WTC11 (cell line): ENCODE data around the gene CCDC87. TPM values are rescaled to one million over a fixed set of nuclear protein-coding genes. Genes with fewer than 3 reads are reported as not detected.

Source experiments
- ATAC-seq: fragments of 200-7000 bp; cut with Tn5 transposase; 2 replicates; pipeline ENCODE4 v1.10.0; 2021; ENCODE audit warnings: mild to moderate bottlenecking, moderate library complexity
- CTCF ChIA-PET: fragments of 300-600 bp; sonication (Branson Sonifier 250); formaldehyde crosslinking; loops from one replicate; lab custom pipeline; 2021; ENCODE audit warnings: antibody characterized with exemption; lab: Charles Lee
- POLR2A ChIA-PET: fragments of 350-600 bp; sonication (Branson Sonifier 250); formaldehyde crosslinking; loops from one replicate; lab custom pipeline; 2021; ENCODE audit warnings: antibody characterized with exemption; lab: Charles Lee
- DNase-seq: peaks from one replicate; pipeline ENCODE4 v3.0.0; 2021; ENCODE audit warnings: low spot score
- H3K27ac Mint-ChIP-seq: 2 replicates; pipeline ENCODE4 v1.8.0; 2021; ENCODE audit warnings: mixed read lengths
- H3K27me3 Mint-ChIP-seq: 2 replicates; pipeline ENCODE4 v1.8.0; 2021; ENCODE audit warnings: low read depth, mild to moderate bottlenecking, moderate library complexity, mixed read lengths
- H3K36me3 Mint-ChIP-seq: 2 replicates; pipeline ENCODE4 v1.8.0; 2021; ENCODE audit warnings: mixed read lengths
- H3K4me1 Mint-ChIP-seq: 2 replicates; pipeline ENCODE4 v1.8.0; 2022; ENCODE audit warnings: mixed read lengths
- H3K4me3 Mint-ChIP-seq: 2 replicates; pipeline ENCODE4 v1.8.0; 2021; ENCODE audit warnings: mild to moderate bottlenecking, moderate library complexity, mixed read lengths
- H3K9me3 Mint-ChIP-seq: 2 replicates; pipeline ENCODE4 v1.8.0; 2021; ENCODE audit warnings: mixed read lengths
- ARID4B ChIP-seq: sonication (generic); formaldehyde crosslinking; IDR thresholded peaks from 2 replicates; pipeline ENCODE4 v1.8.0; 2023; ENCODE audit warnings: missing genetic modification reagents, mild to moderate bottlenecking, borderline replicate concordance
- ATF2 ChIP-seq: sonication (generic); formaldehyde crosslinking; IDR thresholded peaks from 2 replicates; pipeline ENCODE4 v1.8.1; 2022; ENCODE audit warnings: low read depth, missing genetic modification reagents, borderline replicate concordance
- E2F1 ChIP-seq: sonication (generic); formaldehyde crosslinking; IDR thresholded peaks from 2 replicates; pipeline ENCODE4 v1.8.0; 2022; ENCODE audit warnings: mild to moderate bottlenecking, missing genetic modification reagents
- EMX1 ChIP-seq: fragments of 250-450 bp; sonication (Bioruptor Pico); IDR thresholded peaks from 2 replicates; pipeline ENCODE4 v1.8.0; 2021; ENCODE audit warnings: mild to moderate bottlenecking
- ESRRA ChIP-seq: sonication (generic); formaldehyde crosslinking; IDR thresholded peaks from 2 replicates; pipeline ENCODE4 v1.8.1; 2022; ENCODE audit warnings: mild to moderate bottlenecking, missing genetic modification reagents, borderline replicate concordance
- FOXK1 ChIP-seq: sonication (generic); formaldehyde crosslinking; IDR thresholded peaks from 2 replicates; pipeline ENCODE4 v1.8.0; 2022; ENCODE audit warnings: mild to moderate bottlenecking, moderate library complexity, missing genetic modification reagents
- FOXP4 ChIP-seq: sonication (generic); formaldehyde crosslinking; IDR thresholded peaks from 2 replicates; pipeline ENCODE4 v1.8.0; 2022; ENCODE audit warnings: mild to moderate bottlenecking, missing genetic modification reagents
- JAZF1 ChIP-seq: fragments of 250-450 bp; sonication (Bioruptor Pico); IDR thresholded peaks from 2 replicates; pipeline ENCODE4 v1.9.0; 2021; ENCODE audit warnings: moderate library complexity, mild to moderate bottlenecking, inconsistent platforms
- NFATC4 ChIP-seq: fragments of 250-450 bp; sonication (Bioruptor Pico); IDR thresholded peaks from 2 replicates; pipeline ENCODE4 v1.9.0; 2021; ENCODE audit warnings: mild to moderate bottlenecking
- NFE2L1 ChIP-seq: sonication (generic); formaldehyde crosslinking; IDR thresholded peaks from 2 replicates; pipeline ENCODE4 v1.8.1; 2023; ENCODE audit warnings: missing genetic modification reagents
- NFYB ChIP-seq: sonication (generic); formaldehyde crosslinking; conservative IDR thresholded peaks from 2 replicates; pipeline ENCODE4 v1.8.0; 2022; ENCODE audit warnings: low read depth, missing genetic modification reagents
- NR3C1 ChIP-seq: sonication (generic); formaldehyde crosslinking; conservative IDR thresholded peaks from 2 replicates; pipeline ENCODE4 v1.8.1; 2023; ENCODE audit warnings: low read depth, mild to moderate bottlenecking, missing genetic modification reagents
- PREB ChIP-seq: sonication (generic); formaldehyde crosslinking; IDR thresholded peaks from 2 replicates; pipeline ENCODE4 v1.8.1; 2022; ENCODE audit warnings: mild to moderate bottlenecking, missing genetic modification reagents, moderate library complexity, borderline replicate concordance
- SMAD4 ChIP-seq: sonication (generic); formaldehyde crosslinking; IDR thresholded peaks from 2 replicates; pipeline ENCODE4 v1.8.0; 2022; ENCODE audit warnings: mild to moderate bottlenecking, missing genetic modification reagents
- ZNF219 ChIP-seq: sonication (generic); formaldehyde crosslinking; IDR thresholded peaks from 2 replicates; pipeline ENCODE4 v1.8.0; 2023; ENCODE audit warnings: missing genetic modification reagents, mild to moderate bottlenecking, borderline replicate concordance
- ZNF232 ChIP-seq: sonication (generic); formaldehyde crosslinking; IDR thresholded peaks from 2 replicates; pipeline ENCODE4 v1.8.0; 2022; ENCODE audit warnings: mild to moderate bottlenecking, missing genetic modification reagents
- ZNF263 ChIP-seq: sonication (generic); formaldehyde crosslinking; IDR thresholded peaks from 2 replicates; pipeline ENCODE4 v1.8.1; 2022; ENCODE audit warnings: low read depth, mild to moderate bottlenecking, moderate library complexity, missing genetic modification reagents
- ZNF416 ChIP-seq: fragments of 250-450 bp; sonication (Bioruptor Pico); IDR thresholded peaks from 2 replicates; pipeline ENCODE4 v1.9.0; 2021; ENCODE audit warnings: mild to moderate bottlenecking, inconsistent platforms
- total RNA-seq: library from RNA; stranded (reverse); gene quantifications from 3 replicates; pipeline ENCODE4 v1.2.3, GENCODE V29; 2021

The CCDC87 gene
- total RNA-seq, 1 experiment from 2014 or later, result 0.85 TPM

GRCh38 chr11:66557733-66558326 lies 35.0 kb downstream of the CCDC87 start:
- ATAC-seq, result no peak
- H3K9me3 Mint-ChIP-seq, result no peaks in the 10 kb centered on the region

GRCh38 chr11:66556086-66556485 lies 36.8 kb downstream of the CCDC87 start:
- Mint-ChIP-seq H3K27ac (no peak overlapping the region; the same call in 1 of the 2 replicates), H3K36me3 (peaks cover 17% of the 10 kb centered on the region), H3K9me3 (no peaks in the 10 kb centered on the region), H3K4me3 (no peak overlapping the region), H3K4me1 (no peaks in the 10 kb centered on the region), H3K27me3 (peaks cover 6% of the 10 kb centered on the region)
- ChIA-PET CTCF (no interaction called here), POLR2A (no interaction called here)
- no peak for DNase-seq
- TF ChIP-seq ARID4B (CRISPR knock-in tag) (no peak), JAZF1 (no peak), ATF2 (CRISPR knock-in tag) (no peak), NFE2L1 (CRISPR knock-in tag) (no peak), SMAD4 (CRISPR knock-in tag) (no peak), ESRRA (CRISPR knock-in tag) (no peak), FOXP4 (CRISPR knock-in tag) (no peak), ZNF416 (CRISPR knock-in tag) (no peak), ZNF263 (CRISPR knock-in tag) (no peak), PREB (CRISPR knock-in tag) (no peak), ZNF232 (CRISPR knock-in tag) (no peak), ZNF219 (CRISPR knock-in tag) (no peak), NFYB (CRISPR knock-in tag) (no peak), EMX1 (CRISPR knock-in tag) (no peak), E2F1 (CRISPR knock-in tag) (no peak), FOXK1 (CRISPR knock-in tag) (no peak), NFATC4 (no peak)
- no peak for ATAC-seq

More at GRCh38 chr11:66557733-66558326, 35.0 kb downstream of the CCDC87 start:
- no peak overlapping the region for H3K4me3 Mint-ChIP-seq
- no peak for DNase-seq
- TF ChIP-seq NFE2L1 (CRISPR knock-in tag) (no peak), NR3C1 (CRISPR knock-in tag) (no peak)
- TF ChIP-seq, all 79 proteins: peak for 0
- Mint-ChIP-seq H3K36me3 (peaks cover 22% of the 10 kb centered on the region), H3K27me3 (peaks cover 6% of the 10 kb centered on the region), H3K4me1 (no peaks in the 10 kb centered on the region), H3K27ac (no peak overlapping the region)
- ChIA-PET POLR2A (no interaction called here), CTCF (interaction anchor here (1.2 kb wide), 1 partner anchor 66 kb away, joined by 3 read pairs; no protein-coding TSS in a partner anchor)
